PC-3 (cell line): ENCODE measurements around the gene JAM2. TPM values are rescaled to one million over a fixed set of nuclear protein-coding genes. Genes with fewer than 3 reads are reported as not detected.
A peak's percentile ranks its signal among the peaks of the same experiment; 100 is the strongest.

Source experiments
- ATAC-seq: fragments of 200-7000 bp; cut with Tn5 transposase; 2 replicates; pipeline ENCODE4 v1.9.1; 2020; ENCODE audit warnings: mild to moderate bottlenecking, moderate library complexity
- BruUV-seq: library from RNA; stranded (reverse); fragments of 400-500 nt; replicated peaks from 2 replicates; lab custom pipeline; 2021; lab: Mats Ljungman, UMichigan
- CTCF ChIA-PET: fragments of 300-600 bp; sonication (Branson Sonifier 250); formaldehyde crosslinking; loops from one replicate; lab custom pipeline; 2022; ENCODE audit warnings: antibody characterized with exemption; lab: Charles Lee
- POLR2A ChIA-PET: fragments of 300-600 bp; sonication (Branson Sonifier 250); formaldehyde crosslinking; loops from one replicate; lab custom pipeline; 2022; ENCODE audit warnings: antibody characterized with exemption; ENCODE audit not compliant: unreplicated experiment; lab: Charles Lee
- DNase-seq: peaks from one replicate; pipeline ENCODE4 v3.0.0-alpha.2; 2015
- H2AFZ ChIP-seq: fragments of 300-600 bp; sonication (generic); 2 replicates; pipeline ENCODE4 v1.6.0; 2016; ENCODE audit warnings: antibody characterized with exemption, low read length
- H3F3A ChIP-seq: fragments of 300-600 bp; sonication (generic); one replicate; pipeline ENCODE4 v1.6.0; 2017; ENCODE audit warnings: antibody characterized with exemption, low read length, control low read depth, mild to moderate bottlenecking; ENCODE audit not compliant: unreplicated experiment
- H3K27ac ChIP-seq: fragments of 300-600 bp; sonication (generic); 2 replicates; pipeline ENCODE4 v1.5.1; 2016; ENCODE audit warnings: mild to moderate bottlenecking, low read length
- H3K27me3 ChIP-seq: fragments of 300-600 bp; sonication (generic); 2 replicates; pipeline ENCODE4 v1.6.1; 2016; ENCODE audit warnings: low read length, mixed read lengths
- H3K36me3 ChIP-seq: fragments of 300-600 bp; sonication (generic); 2 replicates; pipeline ENCODE4 v1.6.1; 2016; ENCODE audit warnings: low read depth, mixed run types, low read length, mixed read lengths
- H3K4me1 ChIP-seq: fragments of 300-600 bp; sonication (generic); 2 replicates; pipeline ENCODE4 v1.5.1; 2016; ENCODE audit warnings: low read length; ENCODE audit not compliant: insufficient read depth
- H3K4me2 ChIP-seq: fragments of 300-600 bp; sonication (generic); 2 replicates; pipeline ENCODE4 v1.6.0; 2016; ENCODE audit warnings: low read length
- H3K4me3 ChIP-seq: fragments of 300-600 bp; sonication (generic); 2 replicates; pipeline ENCODE4 v1.5.1; 2016; ENCODE audit warnings: mild to moderate bottlenecking, low read length, mixed read lengths
- H3K79me2 ChIP-seq: fragments of 300-600 bp; sonication (generic); 2 replicates; pipeline ENCODE4 v1.6.1; 2017; ENCODE audit warnings: low read length, mixed read lengths
- H3K9ac ChIP-seq: fragments of 300-600 bp; sonication (generic); 2 replicates; pipeline ENCODE4 v1.6.0; 2016; ENCODE audit warnings: mild to moderate bottlenecking, low read length
- H3K9me2 ChIP-seq: fragments of 300-600 bp; sonication (generic); replicated peaks from 2 replicates; pipeline ENCODE4 v1.6.1; 2016; ENCODE audit warnings: mixed run types, low read length, mixed read lengths
- H3K9me3 ChIP-seq: fragments of 300-600 bp; sonication (generic); 2 replicates; pipeline ENCODE4 v1.6.1; 2016; ENCODE audit warnings: low read length, mixed read lengths
- H4K20me1 ChIP-seq: fragments of 300-600 bp; sonication (generic); 2 replicates; pipeline ENCODE4 v1.6.1; 2016; ENCODE audit warnings: low read length, mixed read lengths
- CTCF ChIP-seq: fragments of 300-600 bp; sonication (generic); conservative IDR thresholded peaks from 2 replicates; pipeline ENCODE4 v1.5.1; 2017; ENCODE audit warnings: antibody characterized with exemption, low read depth, mild to moderate bottlenecking, low read length
- EZH2 ChIP-seq: fragments of 300-600 bp; sonication (generic); IDR thresholded peaks from one replicate; pipeline ENCODE4 v1.6.1; 2017; ENCODE audit warnings: antibody characterized with exemption, mild to moderate bottlenecking, low read length; ENCODE audit not compliant: unreplicated experiment
- EZH2phosphoT487 ChIP-seq: fragments of 300-600 bp; sonication (generic); IDR thresholded peaks from 2 replicates; pipeline ENCODE4 v1.6.1; 2018; ENCODE audit warnings: mild to moderate bottlenecking, antibody characterized with exemption, low read length, borderline replicate concordance
- intact Hi-C: fragments of 100-400 bp; cut with micrococcal nuclease; formaldehyde crosslinking; loops from 2 replicates; pipeline ENCODE4 v1.9.0; 2023
- total RNA-seq: library from RNA; depleted of rRNA; stranded (reverse); fragments of >200 nt; gene quantifications from 2 replicates; pipeline ENCODE4 v1.2.3, GENCODE V29; 2014

Gene JAM2
- total RNA-seq, 1 experiment from 2014 or later: not detected

DNA sequence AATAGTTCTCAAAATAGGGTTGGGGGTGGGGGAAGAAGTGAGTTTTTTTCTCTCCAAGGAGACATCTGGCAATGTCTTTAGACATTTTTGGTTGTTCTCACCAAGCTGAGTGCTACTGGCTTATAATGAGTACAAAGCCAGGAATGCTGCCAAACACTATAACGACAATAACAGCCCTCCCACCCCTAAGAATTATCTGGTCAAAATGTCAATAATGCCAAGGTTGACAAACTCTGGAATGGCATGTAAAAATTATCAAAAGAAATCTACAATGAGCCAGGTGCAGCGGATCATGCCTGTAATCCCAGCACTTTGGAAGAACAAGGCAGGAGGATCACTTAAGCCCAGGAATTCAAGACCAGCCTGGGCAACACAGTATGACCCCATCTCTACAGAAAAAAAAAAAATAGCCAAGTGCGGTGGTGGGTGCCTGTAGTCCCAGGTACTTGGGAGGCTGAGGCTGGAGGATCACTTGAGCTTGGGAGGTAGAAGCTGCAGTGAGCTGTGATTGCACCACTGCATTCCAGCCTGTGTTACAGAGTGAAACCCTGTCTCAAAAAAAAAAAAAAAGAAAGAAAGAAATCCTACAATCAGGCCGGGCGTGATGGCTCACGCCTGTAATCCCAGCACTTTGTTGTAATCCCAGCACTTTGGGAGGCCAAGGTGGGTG lies 93.2 kb downstream of the JAM2 start:
- Histone ChIP-seq H3K9ac (no peak overlapping the region), H3K4me2 (peak overlapping the region; percentile 4; the same call in 1 of the 2 replicates), H3K27ac (no peak overlapping the region), H3F3A (no peaks in the 10 kb centered on the region), H3K27me3 (no peaks in the 10 kb centered on the region), H3K79me2 (peaks cover 75% of the 10 kb centered on the region), H3K9me3 (no peaks in the 10 kb centered on the region), H3K36me3 (peaks cover 30% of the 10 kb centered on the region), H3K4me1 (peaks cover 17% of the 10 kb centered on the region; the same call in 1 of the 2 replicates), H4K20me1 (peaks cover 5% of the 10 kb centered on the region; the same call in 1 of the 2 replicates), H3K4me3 (peak overlapping the region; percentile 93; the same call in 1 of the 2 replicates), H3K9me2 (no peaks in the 10 kb centered on the region), H2AFZ (no peak overlapping the region)
- ATAC-seq (no peak), DNase-seq (peak; percentile 7)
- TF ChIP-seq EZH2 (no peak), CTCF (no peak), EZH2phosphoT487 (no peak)
- ChIA-PET CTCF (no interaction called here), POLR2A (no interaction called here)
- intact Hi-C loops: loop anchor here (10.0 kb wide), 1 partner anchor 133 kb away; no protein-coding TSS in a partner anchor
- no TSS peak for BruUV-seq

DNA sequence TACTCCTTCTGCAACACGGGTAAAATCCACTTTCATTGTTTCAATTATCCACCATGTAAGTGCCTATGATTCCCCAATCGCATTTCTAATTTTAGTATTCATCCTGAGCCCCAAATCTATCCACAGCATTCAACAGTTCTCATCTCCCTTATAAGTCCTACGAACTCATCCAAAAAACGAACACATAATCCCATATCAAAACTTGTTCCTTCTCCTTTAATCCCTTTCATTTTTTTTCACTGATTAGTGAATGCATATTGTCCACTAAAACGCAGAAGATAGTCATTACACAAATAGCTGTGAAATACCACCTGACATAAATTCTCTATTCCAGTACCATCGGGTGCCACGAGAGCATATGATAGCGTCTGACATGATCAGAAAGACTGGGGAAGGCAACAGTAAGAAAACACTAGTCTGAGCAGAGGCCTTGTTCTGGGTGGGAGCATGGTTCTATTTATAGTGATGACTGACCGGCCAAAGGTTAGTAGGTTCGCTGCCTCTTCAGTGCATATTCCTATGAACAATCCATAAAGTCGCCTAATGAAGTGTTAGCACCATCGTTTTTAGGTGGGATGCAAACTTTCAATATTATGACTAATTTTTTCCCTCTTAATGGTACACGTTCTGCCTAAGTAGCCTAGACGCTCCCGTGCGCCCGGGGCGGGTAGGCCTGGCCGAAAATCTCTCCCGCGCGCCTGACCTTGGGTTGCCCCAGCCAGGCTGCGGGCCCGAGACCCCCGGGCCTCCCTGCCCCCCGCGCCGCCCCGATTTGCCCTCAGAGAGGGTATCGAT lies 95.0 kb downstream of the JAM2 start:
- DNase-seq (peak; percentile 9), ATAC-seq (0 out of 2 replicates have a peak, but pooled peaks have one; percentile 2)
- Histone ChIP-seq H3K4me1 (peaks cover 18% of the 10 kb centered on the region; the same call in 1 of the 2 replicates), H3K36me3 (peaks cover 12% of the 10 kb centered on the region), H3K9ac (peak overlapping the region; percentile 99), H3K27ac (peak overlapping the region; percentile 97), H3K9me2 (no peaks in the 10 kb centered on the region), H3K79me2 (peaks cover 89% of the 10 kb centered on the region), H3F3A (no peaks in the 10 kb centered on the region), H3K27me3 (no peaks in the 10 kb centered on the region), H4K20me1 (peaks cover 5% of the 10 kb centered on the region; the same call in 1 of the 2 replicates), H3K4me2 (peak overlapping the region; percentile 94), H2AFZ (peak overlapping the region; percentile 85), H3K9me3 (no peaks in the 10 kb centered on the region), H3K4me3 (peak overlapping the region; percentile 93)
- ChIA-PET POLR2A (no interaction called here), CTCF (interaction anchor here (0.6 kb wide), 1 partner anchor 14 kb away, joined by 7 read pairs; no protein-coding TSS in a partner anchor)
- intact Hi-C loops: loop anchor here (10.0 kb wide), 1 partner anchor 131 kb away; no protein-coding TSS in a partner anchor
- BruUV-seq: TSS peak; percentile 37
- TF ChIP-seq CTCF (no peak), EZH2 (no peak), EZH2phosphoT487 (no peak)
